Osteoblast (primary cell): ENCODE results near the gene PLP1. TPM values are rescaled to one million over a fixed set of nuclear protein-coding genes. Genes with fewer than 3 reads are reported as not detected.
A peak's percentile ranks its signal among the peaks of the same experiment; 100 is the strongest.

Experiments used
- DNase-seq: peaks from one replicate; pipeline ENCODE4 v3.0.0; 2011; ENCODE audit warnings: low spot score, mixed read lengths; ENCODE audit not compliant: insufficient read length; ENCODE audit errors: missing footprints
- H2AFZ ChIP-seq: 2 replicates; pipeline ENCODE4 v1.6.0; 2011; ENCODE audit warnings: mild to moderate bottlenecking, low read length
- H3K27ac ChIP-seq: 2 replicates; pipeline ENCODE4 v1.5.1; 2011; ENCODE audit warnings: mild to moderate bottlenecking, low read depth, low read length, moderate library complexity
- H3K27me3 ChIP-seq: 2 replicates; pipeline ENCODE4 v1.6.0; 2012; ENCODE audit warnings: mild to moderate bottlenecking, control low read depth, inconsistent platforms, low read length, moderate library complexity; ENCODE audit not compliant: insufficient read depth
- H3K36me3 ChIP-seq: 2 replicates; pipeline ENCODE4 v1.5.1; 2011; ENCODE audit warnings: mild to moderate bottlenecking, low read length, control low read depth, moderate library complexity; ENCODE audit not compliant: insufficient read depth
- H3K4me1 ChIP-seq: 2 replicates; pipeline ENCODE4 v1.5.1; 2011; ENCODE audit warnings: mild to moderate bottlenecking, low read length, control low read depth, moderate library complexity; ENCODE audit not compliant: insufficient read depth
- H3K4me2 ChIP-seq: 2 replicates; pipeline ENCODE4 v1.6.0; 2011; ENCODE audit warnings: mild to moderate bottlenecking, low read length; ENCODE audit not compliant: insufficient read depth
- H3K4me3 ChIP-seq: fragments of 200-600 bp; sonication (generic); 3 replicates; pipeline ENCODE4 v1.5.1; 2012; ENCODE audit warnings: mild to moderate bottlenecking, low read length, inconsistent platforms; ENCODE audit not compliant: insufficient read depth
- H3K79me2 ChIP-seq: 2 replicates; pipeline ENCODE4 v1.6.0; 2012; ENCODE audit warnings: mild to moderate bottlenecking, low read length, control low read depth, inconsistent platforms; ENCODE audit not compliant: insufficient read depth
- H3K9me3 ChIP-seq: 2 replicates; pipeline ENCODE4 v1.5.1; 2011; ENCODE audit warnings: low read depth, low read length, control low read depth
- H4K20me1 ChIP-seq: 2 replicates; pipeline ENCODE4 v1.6.0; 2012; ENCODE audit warnings: mild to moderate bottlenecking, low read length, control low read depth; ENCODE audit not compliant: insufficient read depth
- CTCF ChIP-seq: IDR thresholded peaks from 2 replicates; pipeline ENCODE4 v1.5.1; 2011; ENCODE audit warnings: mild to moderate bottlenecking, low read depth, low read length, moderate library complexity; ENCODE audit errors: extremely low read depth
- total RNA-seq: library from RNA; depleted of rRNA; stranded (reverse); fragments of >200 nt; gene quantifications from 2 replicates; pipeline ENCODE4 v1.2.3, GENCODE V29; 2012

Gene PLP1
- total RNA-seq, 1 donor: 0.36 TPM

DNA sequence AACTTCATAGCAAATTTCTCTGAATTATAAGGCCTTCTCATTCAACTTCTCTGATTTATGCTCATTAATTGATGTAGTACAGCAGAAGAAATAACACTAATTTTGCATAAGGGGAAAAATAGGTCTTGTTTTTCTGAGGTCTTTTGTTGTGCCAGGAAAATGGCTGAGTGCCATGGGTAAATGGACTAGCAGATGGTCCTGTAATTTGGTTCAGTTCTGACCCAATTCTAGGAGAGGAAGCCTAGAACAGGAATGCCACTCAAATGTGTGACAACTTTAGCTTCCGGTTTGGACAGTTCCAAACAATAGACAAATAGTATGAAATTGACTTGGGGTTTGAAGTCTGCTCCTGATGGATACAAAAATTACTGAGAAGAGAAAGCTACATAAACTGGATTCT is 49.2 kb downstream of the PLP1 start:
- Histone ChIP-seq H3K36me3 (no peaks in the 10 kb centered on the region), H4K20me1 (no peaks in the 10 kb centered on the region), H3K27ac (no peak overlapping the region), H3K4me3 (no peak overlapping the region), H3K4me1 (peaks cover 4% of the 10 kb centered on the region), H3K9me3 (no peaks in the 10 kb centered on the region), H3K27me3 (peaks cover 19% of the 10 kb centered on the region), H3K79me2 (no peaks in the 10 kb centered on the region), H3K4me2 (no peak overlapping the region), H2AFZ (no peak overlapping the region)
- TF ChIP-seq CTCF: no peak
- no peak for DNase-seq

GRCh38 chrX:103828529-103828928 is 51.9 kb downstream of the PLP1 start:
- Histone ChIP-seq H3K27me3 (peaks cover 37% of the 10 kb centered on the region), H3K79me2 (no peaks in the 10 kb centered on the region), H3K4me3 (no peak overlapping the region), H3K9me3 (no peaks in the 10 kb centered on the region), H3K36me3 (no peaks in the 10 kb centered on the region), H3K4me1 (peaks cover 4% of the 10 kb centered on the region), H3K4me2 (no peak overlapping the region), H3K27ac (no peak overlapping the region), H2AFZ (no peak overlapping the region), H4K20me1 (no peaks in the 10 kb centered on the region)
- no peak for DNase-seq
- TF ChIP-seq CTCF: no peak

GRCh38 chrX:103830848-103831247 is 54.2 kb downstream of the PLP1 start:
- no peak overlapping the region for H3K4me3 ChIP-seq
- H3K4me2 ChIP-seq: no peak overlapping the region
- H3K27ac ChIP-seq: no peak overlapping the region
- peak; percentile 69 for DNase-seq
- H3K79me2 ChIP-seq: no peaks in the 10 kb centered on the region
- no peak for TF ChIP-seq CTCF
- H4K20me1 ChIP-seq: no peaks in the 10 kb centered on the region
- H3K27me3 ChIP-seq: peaks cover 35% of the 10 kb centered on the region
- H3K4me1 ChIP-seq: no peaks in the 10 kb centered on the region
- H3K9me3 ChIP-seq: no peaks in the 10 kb centered on the region
- no peak overlapping the region for H2AFZ ChIP-seq
- H3K36me3 ChIP-seq: no peaks in the 10 kb centered on the region

DNA sequence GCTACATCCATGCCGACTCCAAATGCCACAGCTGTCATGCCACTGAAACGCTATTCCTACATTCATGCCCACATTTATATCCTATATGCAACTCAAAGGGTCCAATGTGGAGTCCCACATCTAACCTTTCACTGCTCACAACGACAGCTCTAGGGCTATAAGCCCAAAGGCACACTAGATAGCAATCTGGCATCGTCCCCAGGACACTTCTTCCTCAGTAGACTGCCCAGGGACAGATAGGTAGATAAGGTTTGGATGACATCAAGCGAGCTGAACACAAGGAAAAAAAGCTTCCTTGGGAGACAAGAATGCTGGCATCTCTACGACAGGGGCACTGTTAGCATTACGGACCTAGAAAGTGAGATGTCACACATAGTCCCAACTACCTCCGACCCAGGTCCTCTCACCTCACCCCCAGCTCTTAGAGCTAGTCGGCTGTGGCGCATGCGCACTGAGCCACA is 54.7 kb downstream of the PLP1 start:
- TF ChIP-seq CTCF: no peak
- H3K27me3 ChIP-seq: peaks cover 38% of the 10 kb centered on the region
- no peaks in the 10 kb centered on the region for H3K79me2 ChIP-seq
- H3K4me3 ChIP-seq: peak overlapping the region; percentile 68
- no peaks in the 10 kb centered on the region for H3K36me3 ChIP-seq
- H3K4me2 ChIP-seq: peak overlapping the region; percentile 77
- no peaks in the 10 kb centered on the region for H3K9me3 ChIP-seq
- no peak overlapping the region for H2AFZ ChIP-seq
- H3K27ac ChIP-seq: no peak overlapping the region
- H4K20me1 ChIP-seq: no peaks in the 10 kb centered on the region
- DNase-seq: peak; percentile 80
- H3K4me1 ChIP-seq: no peaks in the 10 kb centered on the region
